Stimulated activated CD8-positive, alpha-beta memory T cell treated with anti-CD3 and anti-CD28 coated beads, Interleukin-12 subunit alpha, Interleukin-12 subunit beta, amount 100 ng/mL, for 4 hours (primary cell): ENCODE data around the gene PRR27.

Experiments used
- DNase-seq: peaks from one replicate; pipeline ENCODE4 v3.0.0-alpha.2; 2020; ENCODE audit warnings: low read depth

PRR27 gene

DNA sequence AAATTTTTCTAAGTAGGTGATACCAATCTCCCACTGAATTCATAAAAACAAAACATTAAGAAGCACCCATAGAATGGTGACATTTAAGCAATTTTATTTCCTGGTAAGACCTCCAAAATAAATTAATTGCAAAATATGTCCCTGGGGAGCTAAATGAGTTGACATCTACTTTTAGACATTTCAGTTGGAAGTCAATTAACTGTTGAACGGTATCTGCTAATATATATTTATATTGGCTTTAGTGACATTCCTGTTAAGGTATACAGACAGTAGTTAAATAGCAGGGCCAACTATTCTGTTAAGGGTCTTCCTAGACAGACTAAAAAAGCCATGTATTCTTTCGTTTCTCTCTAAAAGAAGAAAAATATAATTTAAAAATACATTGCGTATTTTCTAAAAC is at the start of gene PRR27:
TSS of gene PRR27 (plus strand) at position 301 of the 400 bp plus-strand sequence. CDS start 139 bp downstream, outside the sequence.
- no peak for DNase-seq

DNA sequence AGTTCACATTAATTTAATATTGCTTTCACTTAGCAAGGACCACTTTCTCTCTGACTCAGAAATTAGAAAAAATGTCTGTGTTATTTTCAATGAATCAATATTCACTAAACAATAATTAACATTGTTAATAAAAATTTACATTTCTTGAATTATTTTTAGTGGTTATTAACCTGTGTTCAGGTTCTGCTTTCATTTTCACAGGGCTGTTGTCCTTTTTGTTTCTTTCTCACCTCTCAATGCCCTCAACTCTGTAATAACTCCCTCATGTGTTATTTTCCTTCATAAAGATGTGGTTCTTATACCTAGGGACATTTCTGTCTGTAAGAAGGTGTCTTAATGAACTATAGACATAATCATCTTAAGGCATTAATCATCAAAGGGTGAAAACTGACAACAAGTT is 43.1 kb upstream of the PRR27 start:
- no peak for DNase-seq

- no peak for DNase-seq
Measured at GRCh38 chr4:70113656-70114055, 40.4 kb upstream of the PRR27 start.

GRCh38 chr4:70114096-70114495 is 39.9 kb upstream of the PRR27 start:
- no peak for DNase-seq

DNA sequence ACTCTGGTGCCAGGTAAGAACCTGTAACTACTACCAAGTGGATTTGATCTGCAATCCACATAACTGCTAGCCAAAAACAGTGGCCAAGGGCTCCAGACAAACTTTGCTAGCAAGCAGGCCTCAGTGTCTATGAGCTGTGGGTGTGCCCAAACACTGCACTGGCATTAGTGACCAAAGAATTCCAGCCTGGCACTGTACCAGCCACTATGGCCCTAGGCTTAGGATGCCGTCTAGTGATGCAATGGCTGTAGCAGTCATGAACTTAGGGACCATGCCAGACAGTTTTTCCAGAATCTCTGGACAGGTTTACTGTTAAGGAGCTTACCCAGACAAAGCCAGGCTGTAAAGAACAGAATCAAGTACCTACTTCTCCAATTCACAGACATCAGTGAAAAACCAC is 33.7 kb upstream of the PRR27 start:
- DNase-seq = no peak

DNA sequence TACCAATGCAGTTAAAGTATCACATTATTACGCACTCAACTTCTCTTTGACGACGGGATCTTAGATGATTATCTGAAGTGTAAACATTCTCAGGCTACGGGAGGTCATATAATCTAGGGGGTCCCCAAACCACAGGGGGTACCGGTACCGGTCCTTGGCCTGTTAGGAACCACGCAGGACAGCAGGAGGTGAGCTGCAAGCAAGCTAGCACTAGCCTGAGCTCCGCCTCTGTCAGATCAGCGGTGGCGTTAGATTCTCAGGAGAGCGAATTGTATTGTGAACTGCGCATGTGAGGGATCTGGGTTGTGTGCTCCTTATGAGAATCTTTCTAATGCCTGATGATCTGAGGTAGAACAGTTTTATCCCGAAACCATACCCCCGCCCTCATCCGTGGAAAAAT is 20.6 kb upstream of the PRR27 start:
- DNase-seq = no peak

DNA sequence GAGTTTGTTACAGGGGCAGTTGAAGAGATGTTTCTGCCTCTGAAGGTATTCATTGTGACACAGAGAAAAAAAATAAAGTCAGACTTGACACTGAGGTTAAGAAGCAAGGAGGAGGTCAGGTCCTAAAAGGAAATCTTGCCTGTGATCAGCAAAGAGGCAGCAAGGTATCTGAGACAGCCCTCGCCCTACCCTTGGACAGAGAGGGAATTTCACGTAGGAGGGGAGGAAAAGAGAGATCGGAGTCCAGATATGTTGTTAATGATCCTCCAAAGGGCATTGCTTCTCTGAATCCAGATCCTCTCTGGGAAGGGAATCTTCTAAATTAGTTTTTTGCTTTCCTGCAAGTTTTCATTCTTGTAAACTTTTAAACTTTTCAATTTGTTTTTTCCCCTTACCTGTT is 15.3 kb upstream of the PRR27 start:
- DNase-seq = no peak

GRCh38 chr4:70151271-70151670 is 2.8 kb upstream of the PRR27 start:
- no peak for DNase-seq

DNA sequence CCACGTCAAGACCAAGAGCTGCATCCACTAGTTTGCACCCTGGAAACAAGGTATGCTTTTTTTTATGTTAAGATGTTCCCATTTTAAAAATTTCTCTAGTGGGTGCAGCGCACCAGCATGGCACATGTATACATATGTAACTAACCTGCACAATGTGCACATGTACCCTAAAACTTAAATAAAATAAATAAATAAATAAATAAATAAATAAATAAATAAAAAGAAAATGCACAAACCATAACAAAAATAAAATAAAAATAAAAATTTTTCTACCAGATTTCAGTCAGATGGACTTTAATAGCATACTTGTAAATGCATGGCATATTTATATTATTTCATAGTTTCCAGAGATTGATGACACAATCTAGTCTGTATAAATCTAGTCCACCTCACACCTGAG is 1.9 kb upstream of the PRR27 start:
- no peak for DNase-seq

DNA sequence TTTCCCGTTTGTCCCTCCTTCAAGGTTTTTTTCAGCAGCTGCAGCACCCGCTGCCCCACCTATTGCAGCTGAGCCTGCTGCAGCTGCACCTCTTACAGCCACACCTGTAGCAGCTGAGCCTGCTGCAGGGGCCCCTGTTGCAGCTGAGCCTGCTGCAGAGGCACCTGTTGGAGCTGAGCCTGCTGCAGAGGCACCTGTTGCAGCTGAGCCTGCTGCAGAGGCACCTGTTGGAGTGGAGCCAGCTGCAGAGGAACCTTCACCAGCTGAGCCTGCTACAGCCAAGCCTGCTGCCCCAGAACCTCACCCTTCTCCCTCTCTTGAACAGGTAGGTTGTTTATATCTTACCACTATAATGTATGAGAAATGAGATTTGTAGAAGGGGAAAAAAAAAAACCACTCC is 4.5 kb downstream of the PRR27 start:
- no peak for DNase-seq

- no peak for DNase-seq
Measured at GRCh38 chr4:70177090-70177489, 23.1 kb downstream of the PRR27 start.

DNA sequence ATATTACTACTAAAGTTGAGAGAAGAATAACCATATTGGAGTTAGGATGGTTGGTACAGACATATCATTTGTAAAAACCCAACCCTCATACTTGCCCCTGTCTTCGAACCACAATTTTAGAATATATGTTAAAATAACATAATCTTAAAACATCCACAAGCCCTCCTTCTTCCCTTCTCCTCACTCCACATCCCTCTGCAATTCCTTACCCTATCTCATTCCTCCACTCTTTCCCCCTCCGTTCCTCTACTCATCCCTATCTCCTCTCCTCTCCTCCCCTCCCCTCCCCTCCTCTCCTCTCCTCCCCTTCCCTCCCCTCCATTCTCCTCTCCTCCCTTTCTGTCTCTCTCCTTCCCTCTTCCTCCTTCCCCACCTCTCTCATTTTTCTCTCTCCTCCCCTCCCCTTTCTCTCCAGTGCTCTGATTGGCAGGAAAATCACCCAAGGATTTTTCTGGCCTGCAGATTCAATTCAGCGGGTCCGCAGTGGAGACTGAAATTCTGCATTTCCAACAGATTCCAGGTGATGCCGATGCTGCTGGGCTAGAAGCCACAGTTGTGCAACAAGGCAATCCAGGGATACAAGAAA is 24.1 kb downstream of the PRR27 start:
- no peak for DNase-seq

DNA sequence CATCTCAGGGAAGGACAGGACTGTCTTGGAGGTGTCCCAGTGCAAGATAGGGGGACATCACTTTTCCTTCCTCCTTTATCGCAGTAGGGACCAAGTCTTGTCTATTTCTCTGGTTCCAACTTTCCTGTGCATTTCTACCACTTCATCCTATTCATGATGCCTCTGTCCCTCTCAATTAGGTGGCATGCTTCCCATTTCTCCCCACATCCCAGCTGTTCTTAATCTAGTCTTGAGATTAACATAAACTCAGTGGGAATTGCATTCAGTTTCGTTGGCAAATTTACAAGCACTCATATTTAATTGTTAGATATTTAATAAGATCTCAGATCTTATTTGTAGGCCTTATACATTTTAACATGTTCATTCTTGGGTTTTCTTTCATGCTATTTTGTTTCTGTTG is 25.8 kb downstream of the PRR27 start:
- no peak for DNase-seq

- DNase-seq = no peak
Measured at GRCh38 chr4:70181864-70182263, 27.8 kb downstream of the PRR27 start.

- no peak for DNase-seq
Measured at GRCh38 chr4:70182517-70183167, 28.6 kb downstream of the PRR27 start.

GRCh38 chr4:70183168-70183939 is 29.3 kb downstream of the PRR27 start:
- no peak for DNase-seq

- no peak for DNase-seq
Measured at GRCh38 chr4:70183940-70184246, 29.9 kb downstream of the PRR27 start.

GRCh38 chr4:70187216-70187615 is 33.2 kb downstream of the PRR27 start:
- DNase-seq = no peak

GRCh38 chr4:70190579-70190978 is 36.5 kb downstream of the PRR27 start:
- no peak for DNase-seq

GRCh38 chr4:70191647-70192046 is 37.6 kb downstream of the PRR27 start:
- DNase-seq = no peak

GRCh38 chr4:70192895-70193294 is 38.9 kb downstream of the PRR27 start:
- DNase-seq = no peak

DNA sequence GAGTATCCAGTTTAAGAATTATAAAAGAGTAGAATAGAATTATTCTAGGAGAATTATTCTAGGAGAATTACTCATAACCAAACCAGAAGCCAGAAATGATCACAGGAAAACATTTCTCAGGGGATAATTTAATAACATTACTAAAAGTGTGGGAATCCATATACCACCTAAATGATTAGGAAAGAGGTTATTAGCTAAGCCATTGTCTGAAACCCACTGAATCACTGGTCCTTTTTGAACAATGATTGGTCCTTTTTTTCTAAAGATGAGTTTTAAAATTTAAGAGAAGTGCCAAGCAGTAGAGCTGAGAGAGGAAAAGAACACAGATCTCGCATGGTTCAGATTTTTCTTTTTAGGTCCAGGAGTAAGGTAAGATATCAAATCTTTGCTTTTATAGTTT is 41.4 kb downstream of the PRR27 start, which contains the start of gene ODAM:
TSS of gene ODAM (plus strand) at position 301 of the 400 bp plus-strand sequence. CDS start 819 bp downstream, outside the sequence.
- DNase-seq = no peak

GRCh38 chr4:70196857-70197256 is 42.8 kb downstream of the PRR27 start:
- DNase-seq = no peak
